ENCODE data around the gene SVIL. TPM values are rescaled to one million over a fixed set of nuclear protein-coding genes. Genes with fewer than 3 reads are reported as not detected.

SVIL gene
- total RNA-seq, 2 experiments from 2014 or later = 0.47 to 1.5 TPM

DNA sequence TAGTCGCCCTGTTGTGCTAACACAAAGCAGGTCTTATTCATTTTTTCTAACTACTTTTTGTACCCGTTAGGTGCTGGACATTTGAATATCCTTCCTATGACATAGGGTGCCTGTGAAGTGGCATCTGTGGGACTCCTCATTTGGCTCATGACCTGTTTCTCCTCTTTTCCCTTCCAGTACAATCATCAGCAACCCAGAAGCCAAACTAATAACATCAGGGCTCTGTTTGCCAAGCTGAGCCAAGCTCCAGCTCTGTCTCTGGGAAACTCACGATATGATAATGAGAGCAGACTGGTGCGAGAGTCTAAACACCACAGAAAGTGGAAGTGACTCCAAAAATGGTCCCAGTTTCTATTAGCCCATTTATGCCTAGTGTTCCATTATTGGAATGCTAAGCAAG, 92.0 kb downstream of the SVIL start:
- intact Hi-C loops (cut with micrococcal nuclease; ENCODE audit: unreplicated experiment) = no loop called here
- TF ChIP-seq EZH2phosphoT487 (IDR thresholded peaks at IDR 0.05; ENCODE audit: borderline replicate concordance, low read depth, low read length) = no peak
- TF ChIP-seq, protein P1, sequence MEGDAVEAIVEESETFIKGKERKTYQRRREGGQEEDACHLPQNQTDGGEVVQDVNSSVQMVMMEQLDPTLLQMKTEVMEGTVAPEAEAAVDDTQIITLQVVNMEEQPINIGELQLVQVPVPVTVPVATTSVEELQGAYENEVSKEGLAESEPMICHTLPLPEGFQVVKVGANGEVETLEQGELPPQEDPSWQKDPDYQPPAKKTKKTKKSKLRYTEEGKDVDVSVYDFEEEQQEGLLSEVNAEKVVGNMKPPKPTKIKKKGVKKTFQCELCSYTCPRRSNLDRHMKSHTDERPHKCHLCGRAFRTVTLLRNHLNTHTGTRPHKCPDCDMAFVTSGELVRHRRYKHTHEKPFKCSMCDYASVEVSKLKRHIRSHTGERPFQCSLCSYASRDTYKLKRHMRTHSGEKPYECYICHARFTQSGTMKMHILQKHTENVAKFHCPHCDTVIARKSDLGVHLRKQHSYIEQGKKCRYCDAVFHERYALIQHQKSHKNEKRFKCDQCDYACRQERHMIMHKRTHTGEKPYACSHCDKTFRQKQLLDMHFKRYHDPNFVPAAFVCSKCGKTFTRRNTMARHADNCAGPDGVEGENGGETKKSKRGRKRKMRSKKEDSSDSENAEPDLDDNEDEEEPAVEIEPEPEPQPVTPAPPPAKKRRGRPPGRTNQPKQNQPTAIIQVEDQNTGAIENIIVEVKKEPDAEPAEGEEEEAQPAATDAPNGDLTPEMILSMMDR (conservative IDR thresholded peaks at IDR 0.05; ENCODE audit: low read length) = no peak
- Histone ChIP-seq H3K36me3 (ENCODE audit: insufficient read depth, low read length) (no peaks in the 10 kb centered on the region), H4K20me1 (ENCODE audit: insufficient read depth, low read length) (no peaks in the 10 kb centered on the region), H3K27ac (ENCODE audit: low read depth, low read length, poor library complexity, severe bottlenecking) (no peak overlapping the region), H3K4me1 (ENCODE audit: insufficient read depth, low read length, poor library complexity, severe bottlenecking) (peaks cover 14% of the 10 kb centered on the region), H3K4me3 (ENCODE audit: low read depth, low read length, poor library complexity, severe bottlenecking) (no peak overlapping the region), H3K9me2 (ENCODE audit: insufficient read depth, low read length) (no peaks in the 10 kb centered on the region), H3K79me2 (ENCODE audit: insufficient read depth, low read depth, low read length) (no peaks in the 10 kb centered on the region), H2AFZ (ENCODE audit: low read length) (no peak overlapping the region), H3K9me3 (ENCODE audit: low read length) (no peaks in the 10 kb centered on the region), H3K4me2 (ENCODE audit: low read length) (no peak overlapping the region)
- CTCF ChIA-PET (ENCODE audit: unreplicated experiment) = no interaction called here
- no peak for DNase-seq (ENCODE audit: low spot score)
- POLR2A ChIA-PET = interaction anchor here (0.6 kb wide), 1 partner anchor 26 kb away, joined by 4 read pairs; no protein-coding TSS in a partner anchor
- no TSS peak for BruUV-seq (replicated peaks)

DNA sequence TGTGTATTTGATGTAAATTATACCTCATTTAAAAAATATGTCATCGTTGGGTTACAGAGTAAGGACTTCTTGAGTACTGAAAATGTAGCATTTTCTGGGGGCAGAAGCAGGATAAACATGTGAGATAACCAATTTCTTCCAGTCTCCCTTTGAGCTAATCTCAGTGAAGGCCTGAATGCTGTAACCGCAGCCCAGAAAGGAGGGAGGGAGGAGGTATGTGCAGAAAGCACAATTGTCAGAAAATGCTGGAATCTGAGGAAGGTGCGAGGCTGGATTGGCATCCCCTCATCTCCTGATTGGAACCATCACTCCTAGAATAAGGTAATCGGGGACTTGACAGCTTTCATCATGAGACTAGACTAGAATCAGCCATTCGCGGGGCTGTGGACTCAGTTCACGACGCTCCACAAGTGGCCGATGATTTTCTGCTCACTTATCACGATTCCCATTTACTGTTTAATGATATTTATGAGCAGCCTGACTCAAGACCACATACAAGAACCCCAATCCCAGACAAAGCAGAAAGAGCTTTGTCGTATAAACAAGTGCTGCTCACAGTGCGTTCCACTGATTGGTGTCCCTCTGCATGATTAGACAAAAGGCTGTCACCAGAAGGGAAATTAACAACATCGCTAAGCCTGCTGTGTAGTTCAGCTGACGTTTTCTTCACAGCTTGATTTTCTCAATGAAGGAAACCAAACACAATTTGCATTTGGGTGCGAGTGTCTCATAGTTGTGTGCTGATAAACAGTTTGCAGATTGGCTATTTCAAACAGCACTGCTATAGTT, 93.2 kb downstream of the SVIL start:
- no peaks in the 10 kb centered on the region for H3K36me3 ChIP-seq (ENCODE audit: insufficient read depth, low read length)
- H3K4me1 ChIP-seq (ENCODE audit: insufficient read depth, low read length, poor library complexity, severe bottlenecking) = peaks cover 9% of the 10 kb centered on the region
- H3K27ac ChIP-seq (ENCODE audit: low read depth, low read length, poor library complexity, severe bottlenecking) = no peak overlapping the region
- ChIA-PET POLR2A (interaction anchor here (0.6 kb wide), 1 partner anchor 478 kb away, joined by 5 read pairs; no protein-coding TSS in a partner anchor), CTCF (ENCODE audit: unreplicated experiment) (no interaction called here)
- no TSS peak for BruUV-seq (replicated peaks)
- DNase-seq (ENCODE audit: low spot score) = no peak
- no peaks in the 10 kb centered on the region for H4K20me1 ChIP-seq (ENCODE audit: insufficient read depth, low read length)
- H3K79me2 ChIP-seq (ENCODE audit: insufficient read depth, low read depth, low read length) = no peaks in the 10 kb centered on the region
- no peak overlapping the region for H3K4me3 ChIP-seq (ENCODE audit: low read depth, low read length, poor library complexity, severe bottlenecking)
- H2AFZ ChIP-seq (ENCODE audit: low read length) = no peak overlapping the region
- H3K9me2 ChIP-seq (ENCODE audit: insufficient read depth, low read length) = no peaks in the 10 kb centered on the region
- H3K4me2 ChIP-seq (ENCODE audit: low read length) = no peak overlapping the region
- intact Hi-C loops (cut with micrococcal nuclease; ENCODE audit: unreplicated experiment) = no loop called here
- TF ChIP-seq EZH2phosphoT487 (IDR thresholded peaks at IDR 0.05; ENCODE audit: borderline replicate concordance, low read depth, low read length) = no peak
- TF ChIP-seq, protein P1 (conservative IDR thresholded peaks at IDR 0.05; ENCODE audit: low read length) = no peak
- no peaks in the 10 kb centered on the region for H3K9me3 ChIP-seq (ENCODE audit: low read length)

DNA sequence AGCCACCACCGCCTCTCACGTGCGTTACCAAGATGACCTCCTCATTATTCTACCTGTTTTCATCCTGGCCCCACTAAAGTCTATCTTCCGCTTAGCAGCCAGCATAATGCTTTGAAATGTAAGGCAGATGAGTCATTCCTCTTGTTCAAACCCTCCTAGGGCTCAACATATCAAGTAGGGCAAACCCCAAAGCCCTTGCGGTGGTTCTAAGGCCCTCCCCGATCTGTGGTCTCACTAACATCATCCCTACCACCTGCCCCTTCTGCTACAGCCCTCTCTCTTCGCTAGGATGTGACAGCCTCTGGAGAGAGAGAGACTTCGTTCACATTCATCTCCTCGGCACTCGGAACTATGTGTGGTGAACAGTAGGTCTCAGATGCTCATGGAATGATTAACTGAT, 94.8 kb downstream of the SVIL start:
- Histone ChIP-seq H3K79me2 (ENCODE audit: insufficient read depth, low read depth, low read length) (no peaks in the 10 kb centered on the region), H3K4me1 (ENCODE audit: insufficient read depth, low read length, poor library complexity, severe bottlenecking) (peaks cover 9% of the 10 kb centered on the region), H3K4me2 (ENCODE audit: low read length) (no peak overlapping the region), H3K36me3 (ENCODE audit: insufficient read depth, low read length) (no peaks in the 10 kb centered on the region), H3K4me3 (ENCODE audit: low read depth, low read length, poor library complexity, severe bottlenecking) (no peak overlapping the region), H4K20me1 (ENCODE audit: insufficient read depth, low read length) (no peaks in the 10 kb centered on the region), H3K9me2 (ENCODE audit: insufficient read depth, low read length) (no peaks in the 10 kb centered on the region), H3K9me3 (ENCODE audit: low read length) (no peaks in the 10 kb centered on the region), H2AFZ (ENCODE audit: low read length) (no peak overlapping the region), H3K27ac (ENCODE audit: low read depth, low read length, poor library complexity, severe bottlenecking) (no peak overlapping the region)
- CTCF ChIA-PET (ENCODE audit: unreplicated experiment) = no interaction called here
- POLR2A ChIA-PET = no interaction called here
- no peak for TF ChIP-seq EZH2phosphoT487 (IDR thresholded peaks at IDR 0.05; ENCODE audit: borderline replicate concordance, low read depth, low read length)
- TF ChIP-seq, protein P1 (conservative IDR thresholded peaks at IDR 0.05; ENCODE audit: low read length) = no peak
- intact Hi-C loops (cut with micrococcal nuclease; ENCODE audit: unreplicated experiment) = no loop called here
- DNase-seq (ENCODE audit: low spot score) = no peak
- BruUV-seq (replicated peaks) = no TSS peak
